Hematopoietic multipotent progenitor cell treated with erythropoietin and hydrocortisone succinate and interleukin-3 and kit ligand, for 6 days (in vitro differentiated cells): ENCODE measurements around the gene TTC6.

Source experiments
- DNase-seq: peaks from one replicate; pipeline ENCODE4 v3.0.0-alpha.2; 2015

TTC6 gene

GRCh38 chr14:37586797-37587130, 8.7 kb upstream of the TTC6 start:
- DNase-seq = no peak

DNA sequence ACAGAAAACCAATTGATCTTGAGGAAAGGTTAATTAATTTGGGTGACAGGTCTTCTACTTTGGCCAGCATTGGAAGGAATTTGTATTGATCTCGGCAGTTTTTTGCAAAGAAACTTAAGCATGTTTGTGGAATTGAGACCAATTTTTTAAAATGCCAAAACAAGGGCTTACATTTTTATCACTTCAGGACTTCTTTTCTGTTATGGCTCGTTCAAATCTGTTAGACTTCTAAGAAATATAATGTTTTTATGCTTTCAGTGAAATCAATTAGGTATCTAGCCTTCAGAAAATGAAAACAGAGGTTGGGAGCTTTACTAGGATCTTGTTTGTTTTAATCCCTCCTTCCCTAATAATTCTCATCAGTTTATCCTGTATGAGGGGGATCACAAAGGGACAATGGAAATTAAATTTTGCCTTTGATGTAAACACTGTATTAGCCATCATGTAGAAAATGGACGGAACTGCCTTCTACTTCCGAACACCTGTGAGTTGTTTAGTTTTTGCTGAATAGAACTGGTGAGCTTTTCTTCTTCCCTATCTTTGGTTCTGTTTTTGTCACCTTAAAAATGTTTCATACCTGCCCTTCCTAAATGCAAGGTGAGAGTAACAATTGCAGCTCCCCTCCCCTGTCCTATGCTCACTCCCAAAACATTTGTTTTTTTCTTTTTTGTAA, 8.2 kb upstream of the TTC6 start:
- no peak for DNase-seq

DNA sequence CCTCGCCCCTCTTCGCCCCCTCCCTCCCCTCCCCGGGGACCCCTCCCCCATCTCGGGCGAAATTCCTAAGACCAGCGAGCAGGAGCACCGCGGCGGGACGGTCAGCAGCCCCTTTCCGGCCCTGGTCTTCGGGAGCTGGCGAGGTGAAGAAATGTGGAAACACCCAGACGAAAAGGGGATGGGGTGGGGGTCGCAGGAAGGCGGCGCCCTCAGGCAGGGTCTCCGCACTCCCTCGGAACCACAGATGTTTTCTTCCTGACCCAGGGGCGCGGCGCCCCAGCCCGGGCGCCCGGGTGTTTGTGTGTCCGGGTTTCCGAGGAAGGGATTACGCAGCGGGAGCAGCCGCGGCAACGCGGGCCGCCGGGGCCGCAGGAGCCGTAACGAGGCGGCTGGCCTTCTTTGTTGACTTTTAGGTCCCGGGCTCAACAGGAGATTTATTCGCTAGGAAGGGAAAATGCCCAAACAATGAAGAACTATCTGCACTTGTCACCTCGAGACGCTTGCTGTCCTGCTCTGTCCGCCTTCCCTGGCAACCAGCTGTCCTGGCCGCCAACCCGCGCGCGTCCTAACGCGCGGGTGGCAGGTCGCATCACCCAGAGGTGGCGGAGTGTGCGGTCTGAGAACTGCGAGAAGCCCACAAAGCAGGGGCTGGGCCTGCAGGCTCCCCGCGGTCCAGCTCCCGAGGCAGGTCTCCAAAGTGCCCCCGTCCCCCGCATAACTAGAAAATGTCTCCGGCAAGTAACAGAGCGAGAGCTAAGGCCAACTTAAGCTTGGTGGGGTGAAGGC, 7.4 kb upstream of the TTC6 start:
- no peak for DNase-seq

DNA sequence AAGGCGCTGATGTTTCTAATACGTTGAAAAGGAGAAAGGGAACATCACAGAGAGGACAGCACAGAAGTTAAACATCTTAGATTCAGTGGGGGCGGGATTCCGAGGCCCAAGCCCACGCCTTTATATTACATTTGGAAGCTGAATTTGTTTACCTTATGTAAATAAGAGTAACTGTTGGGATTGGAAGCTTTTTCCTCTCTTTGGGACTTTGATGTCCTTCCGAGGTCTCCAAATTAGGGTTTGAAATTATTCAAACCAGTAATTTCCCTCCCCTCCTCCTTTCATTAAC, 6.8 kb upstream of the TTC6 start:
- no peak for DNase-seq

DNA sequence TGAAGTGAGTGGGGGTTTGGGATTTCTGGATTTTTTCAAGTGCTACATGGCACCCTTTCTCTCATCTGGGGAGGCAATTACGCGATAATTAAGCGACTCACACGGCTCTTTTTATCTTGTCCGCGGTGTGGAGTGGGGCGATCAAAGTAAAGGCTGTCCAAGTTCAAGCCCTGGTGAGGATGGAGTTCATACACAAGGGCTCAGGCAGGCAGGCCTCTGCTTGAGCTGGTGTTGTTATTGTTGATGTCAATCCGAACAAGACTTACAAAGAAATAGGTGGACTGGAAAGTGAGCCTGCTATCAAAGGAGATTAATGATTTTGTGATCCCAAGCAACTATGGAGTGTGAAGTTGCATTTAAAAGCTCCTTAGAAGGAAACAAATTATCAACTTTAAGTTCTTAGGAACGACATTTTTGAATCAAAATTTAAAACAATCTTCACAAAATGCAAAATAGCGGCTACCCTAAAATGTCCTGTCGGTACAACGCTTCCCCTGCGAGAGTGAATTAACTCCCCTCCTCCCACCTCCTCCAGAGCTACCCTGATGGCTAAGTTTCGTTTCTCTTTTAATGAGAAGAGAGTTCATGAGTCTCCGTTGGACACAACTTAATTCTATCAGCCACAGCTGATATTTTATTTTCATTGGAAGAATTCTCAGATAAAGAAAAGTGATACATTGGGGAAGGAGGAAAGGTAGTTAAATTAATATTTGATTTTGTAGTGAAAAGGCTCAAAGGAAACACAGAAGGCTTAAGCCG, 6.3 kb upstream of the TTC6 start:
- no peak for DNase-seq

DNA sequence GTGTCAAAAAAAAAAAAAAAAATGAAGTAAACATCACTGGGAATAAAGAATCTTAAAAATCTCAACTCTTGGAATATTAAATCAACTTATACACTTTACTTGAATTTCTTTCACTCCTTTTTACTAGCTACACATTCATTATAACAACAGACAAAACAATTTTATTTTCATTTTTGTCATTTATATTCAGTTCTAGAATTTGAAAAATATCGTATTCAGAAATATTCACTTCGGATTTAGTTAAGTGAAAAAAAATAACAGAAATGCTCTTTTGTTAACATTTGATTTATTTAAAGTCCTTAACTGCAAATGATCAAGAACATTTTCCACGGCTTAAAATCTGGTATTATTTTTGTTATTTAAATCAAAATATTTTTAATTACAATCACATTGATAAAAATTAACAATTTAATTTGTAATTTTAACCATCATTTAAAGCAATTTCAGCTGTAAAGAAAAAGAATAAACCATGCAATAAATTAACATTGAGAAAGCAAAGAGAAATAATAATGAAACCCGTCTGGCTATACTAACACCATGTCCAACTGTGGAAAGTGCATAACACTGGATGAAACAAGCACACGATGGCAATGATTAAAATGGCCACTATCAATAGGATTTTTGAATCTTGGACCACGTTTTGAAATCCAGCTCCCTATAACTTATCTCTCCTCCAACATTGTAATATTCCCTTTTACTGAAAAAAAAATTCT, 5.6 kb upstream of the TTC6 start:
- DNase-seq = no peak

DNA sequence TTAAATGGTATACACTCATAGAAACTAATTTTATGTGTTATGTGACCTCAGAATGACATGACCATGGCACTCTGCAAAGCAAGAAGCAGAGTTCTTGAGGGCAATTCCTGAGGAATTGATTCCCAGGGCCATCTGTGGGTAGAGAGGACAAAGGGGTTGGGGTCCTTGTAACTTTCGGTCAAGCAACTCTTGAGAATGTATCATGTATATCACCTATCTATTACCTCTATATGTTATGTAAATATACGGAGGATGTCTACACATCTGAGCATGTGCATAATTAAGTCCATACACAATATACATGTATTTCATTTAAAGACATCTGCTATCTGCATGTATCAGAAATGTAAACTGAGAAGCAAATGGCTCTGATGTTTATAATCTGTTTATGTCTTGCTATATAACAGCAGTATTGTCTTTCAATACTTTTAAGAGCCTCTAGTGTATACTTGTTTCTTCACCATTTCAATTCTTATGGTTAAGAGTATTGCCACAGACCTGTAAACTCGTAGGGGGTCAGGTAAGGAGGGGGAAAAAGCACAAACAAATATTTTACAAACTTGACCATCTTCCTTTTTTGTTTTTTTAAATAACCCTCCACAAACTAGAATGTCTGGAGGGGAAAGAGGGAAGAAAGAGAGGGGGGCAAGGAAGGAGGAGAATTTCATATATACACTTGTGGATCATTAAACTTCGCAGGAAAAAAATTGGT, 4.8 kb upstream of the TTC6 start:
- no peak for DNase-seq

DNA sequence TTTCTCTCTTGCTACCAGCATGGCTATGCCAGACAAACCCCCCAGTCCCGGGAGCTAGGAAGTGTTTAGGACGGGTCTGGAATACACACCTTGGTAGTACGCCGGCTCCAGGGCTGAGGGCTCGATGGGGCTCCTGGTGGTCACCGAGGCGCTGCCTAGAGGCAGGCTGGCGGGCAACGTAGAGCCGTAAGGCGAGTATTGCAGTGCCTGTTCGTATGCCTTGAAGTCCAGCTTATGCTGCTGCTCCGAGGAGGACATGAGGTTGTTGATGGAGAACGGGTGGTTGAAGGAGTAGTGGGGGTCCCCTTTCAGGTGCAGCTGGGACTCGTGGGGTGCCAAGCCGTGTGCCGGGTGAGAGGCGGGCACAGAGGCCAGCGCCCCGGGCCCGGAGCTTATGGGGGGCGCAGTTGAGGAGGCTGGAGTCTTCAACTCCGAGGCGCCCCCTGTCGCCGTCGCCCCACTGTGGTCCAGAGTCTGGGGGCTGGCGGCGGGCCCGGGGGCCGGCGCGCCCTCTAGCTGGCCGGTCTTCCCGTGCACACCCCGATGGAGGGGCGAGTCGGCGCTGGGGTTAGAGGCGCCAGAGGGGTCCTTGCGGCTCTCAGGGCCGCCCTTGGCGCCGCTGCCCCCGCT, 4.0 kb upstream of the TTC6 start:
- DNase-seq = no peak

DNA sequence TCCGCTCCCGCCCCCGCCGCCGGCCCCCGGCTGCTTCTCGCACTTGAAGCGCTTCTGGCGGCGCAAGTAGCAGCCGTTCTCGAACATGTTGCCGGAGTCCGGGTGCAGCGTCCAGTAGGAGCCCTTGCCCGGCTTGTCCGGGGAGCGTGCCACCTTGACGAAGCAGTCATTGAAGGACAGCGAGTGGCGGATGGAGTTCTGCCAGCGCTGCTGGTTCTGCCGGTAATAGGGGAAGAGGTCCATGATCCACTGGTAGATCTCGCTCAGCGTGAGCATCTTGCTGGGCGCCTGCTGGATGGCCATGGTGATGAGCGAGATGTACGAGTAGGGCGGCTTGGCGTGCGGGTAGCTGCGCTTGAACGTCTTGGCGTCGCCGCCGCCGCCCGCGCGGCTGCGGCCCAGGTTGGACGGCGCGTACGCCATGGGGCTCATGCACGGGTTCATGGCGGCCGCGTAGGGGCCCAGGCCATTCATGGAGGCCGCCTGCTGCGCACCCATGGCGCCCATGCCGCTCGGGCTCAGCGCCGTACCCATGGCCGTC, 3.4 kb upstream of the TTC6 start:
- no peak for DNase-seq

- no peak for DNase-seq
Measured at GRCh38 chr14:37592482-37593408, 2.7 kb upstream of the TTC6 start.

DNA sequence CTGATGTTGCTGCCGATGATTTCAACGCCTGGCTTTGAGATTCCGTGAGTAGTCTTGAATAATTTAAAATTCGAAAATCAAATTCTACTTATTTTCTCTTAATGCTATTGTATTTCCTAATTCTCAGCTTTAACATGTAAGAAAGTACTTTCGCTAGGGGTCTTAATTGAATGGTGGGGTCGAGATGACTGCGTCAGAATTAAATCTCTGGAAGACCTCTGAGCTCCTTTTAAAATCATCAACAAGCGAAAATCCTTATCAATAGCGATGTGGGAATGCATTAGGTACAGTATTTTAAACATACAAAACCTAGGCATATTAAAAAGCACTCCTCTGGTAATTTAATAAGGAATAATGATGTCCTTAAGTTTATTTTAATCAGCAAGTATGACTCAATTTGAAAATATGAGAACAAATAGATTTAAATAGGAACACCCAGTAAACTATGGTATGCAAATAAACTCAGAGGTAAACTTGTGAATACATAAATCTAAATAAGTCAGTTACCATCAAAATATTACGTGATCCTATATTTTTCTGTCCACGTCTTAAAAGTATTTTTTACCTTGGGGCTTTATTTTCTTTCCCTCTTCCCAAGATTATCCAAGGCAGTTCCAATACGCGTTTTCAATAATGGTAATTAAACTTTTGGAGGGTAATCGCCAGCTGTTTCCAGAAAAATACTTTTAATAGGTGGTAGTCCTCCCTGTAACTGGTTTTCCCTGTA, 1.8 kb upstream of the TTC6 start:
- DNase-seq = no peak

- peak; percentile 90 for DNase-seq
Measured at GRCh38 chr14:37594238-37594970, 1.0 kb upstream of the TTC6 start.

GRCh38 chr14:37595809-37596621, 586 bp downstream of the TTC6 start:
- peak; percentile 53 for DNase-seq

- no peak for DNase-seq
Measured at GRCh38 chr14:37596790-37597472, 1.5 kb downstream of the TTC6 start.

GRCh38 chr14:37597538-37597913, 2.1 kb downstream of the TTC6 start:
- DNase-seq = no peak

DNA sequence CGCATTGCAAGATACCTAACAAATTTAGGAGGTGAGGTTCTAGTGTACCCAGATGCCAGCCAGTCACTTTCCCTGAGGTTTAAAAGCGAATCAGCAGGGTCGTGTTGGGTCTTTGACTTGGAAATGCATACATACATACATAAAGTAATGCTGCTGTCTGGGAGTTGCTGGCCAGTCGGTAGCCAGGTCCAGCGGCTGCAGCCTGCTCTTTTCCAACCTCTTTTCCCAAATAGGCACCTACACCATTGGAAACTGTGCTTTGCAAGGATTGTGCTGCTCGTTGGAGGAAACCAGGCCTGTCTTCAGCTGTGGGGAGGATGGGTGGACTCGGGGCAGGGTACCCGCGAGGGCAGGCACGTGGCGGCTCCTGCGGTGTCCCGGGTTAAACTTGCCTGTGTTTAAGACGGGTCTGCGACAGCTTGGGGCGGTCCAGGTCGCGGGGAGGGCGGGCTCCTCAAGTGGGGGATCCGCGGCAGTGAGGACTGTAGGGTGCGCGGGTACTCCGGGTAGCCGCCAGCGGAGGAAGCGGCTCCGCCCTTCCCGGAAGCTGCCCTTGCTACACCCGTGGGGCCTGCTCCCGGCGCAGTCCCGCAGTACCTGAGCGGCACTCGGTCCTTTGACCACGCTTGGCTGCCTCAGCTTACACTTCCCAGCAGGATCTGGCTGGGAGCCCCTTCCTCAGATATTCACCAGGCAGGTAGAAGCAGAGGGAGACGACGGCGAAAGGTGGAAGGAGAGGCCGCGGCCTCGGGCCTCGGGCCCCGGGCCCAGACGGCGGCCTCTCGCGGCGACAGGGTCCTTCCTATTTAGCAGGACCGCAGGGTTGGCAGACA, 2.7 kb downstream of the TTC6 start:
- no peak for DNase-seq
